Measurements from ENCODE around the gene CLSTN2. TPM values are rescaled to one million over a fixed set of nuclear protein-coding genes. Genes with fewer than 3 reads are reported as not detected.

CLSTN2 gene
- total and polyA plus RNA-seq, 2 of the 8 experiments (the other 6 are each of a cell fraction or from before 2014, with no cell fraction given): 0.39 to 0.52 TPM

- TF ChIP-seq SIN3A (conservative IDR thresholded peaks at IDR 0.05 in 1 of 2, IDR thresholded peaks at IDR 0.05 in 1 of 2; ENCODE audit: low read depth in 1 of 2, low read length in 2 of 2) (no peak), POLR2A (IDR thresholded peaks at IDR 0.05; ENCODE audit: control extremely low read depth in 1 of 2, low read depth in 2 of 2, low read length in 2 of 2) (no peak), USF2 (IDR thresholded peaks at IDR 0.05; ENCODE audit: low read length) (no peak), CTCF (IDR thresholded peaks at IDR 0.05; ENCODE audit: control extremely low read depth in 1 of 3, insufficient read depth in 1 of 3, low read depth in 1 of 3, low read length in 3 of 3) (no peak)
These were observed 200.5 kb downstream of the CLSTN2 start (continued) for GRCh38 chr3:140135461-140135860.

Data from H1 (cell line).